Measurements from ENCODE around the gene NFKBIZ.

NFKBIZ gene

GRCh38 chr3:101827211-101828174 is 21.8 kb upstream of the NFKBIZ start:
- DNase-seq: peak in 1 of 3 experiments; percentile 32

GRCh38 chr3:101828276-101828675 is 21.0 kb upstream of the NFKBIZ start:
- DNase-seq: peak in 1 of 3 experiments; percentile 11

GRCh38 chr3:101828691-101829436 is 20.4 kb upstream of the NFKBIZ start:
- no peak for DNase-seq

- no peak for DNase-seq
Observed at GRCh38 chr3:101829437-101829830, 19.9 kb upstream of the NFKBIZ start.

GRCh38 chr3:101829874-101830273 is 19.4 kb upstream of the NFKBIZ start:
- DNase-seq: no peak

GRCh38 chr3:101833446-101833974 is 15.8 kb upstream of the NFKBIZ start:
- DNase-seq: no peak

GRCh38 chr3:101835676-101836075 is 13.6 kb upstream of the NFKBIZ start:
- no peak for DNase-seq

GRCh38 chr3:101836160-101836559 is 13.2 kb upstream of the NFKBIZ start:
- DNase-seq: no peak

GRCh38 chr3:101836652-101837598 is 12.4 kb upstream of the NFKBIZ start:
- DNase-seq: peak in 1 of 3 experiments; percentile 4

- DNase-seq: no peak
Observed at GRCh38 chr3:101838691-101839090, 10.6 kb upstream of the NFKBIZ start.

GRCh38 chr3:101840066-101840465 is 9.2 kb upstream of the NFKBIZ start:
- DNase-seq: no peak

- DNase-seq: no peak
Observed at GRCh38 chr3:101842245-101842934, 6.9 kb upstream of the NFKBIZ start.

GRCh38 chr3:101842935-101843330 is 6.4 kb upstream of the NFKBIZ start:
- no peak for DNase-seq

- DNase-seq: no peak
Observed at GRCh38 chr3:101845425-101845824, 3.9 kb upstream of the NFKBIZ start.

GRCh38 chr3:101846709-101847108 is 2.6 kb upstream of the NFKBIZ start:
- DNase-seq: no peak

GRCh38 chr3:101847328-101847727 is 2.0 kb upstream of the NFKBIZ start:
- DNase-seq: no peak

GRCh38 chr3:101848326-101848725 is 988 bp upstream of the NFKBIZ start:
- no peak for DNase-seq

GRCh38 chr3:101849714-101850245 is 466 bp downstream of the NFKBIZ start:
- peak in 2 of 3 experiments; percentile 82 to 89 for DNase-seq

GRCh38 chr3:101850246-101851051 is 1.1 kb downstream of the NFKBIZ start:
- peak in 2 of 3 experiments; percentile 35 to 62 for DNase-seq

GRCh38 chr3:101851072-101851770 is 1.9 kb downstream of the NFKBIZ start:
- DNase-seq: no peak

Measured in NCI-H1417 (cell line).